HEK293 (cell line): ENCODE measurements around the gene LRP1-AS.
A peak's percentile ranks its signal among the peaks of the same experiment; 100 is the strongest.

ENCODE experiments used
- SP2 ChIP-seq: fragments of 450-650 bp; formaldehyde crosslinking; IDR thresholded peaks from 2 replicates; pipeline ENCODE4 v1.5.1; 2016; ENCODE audit warnings: missing biosample characterization, missing genetic modification characterization
- ZBTB1 ChIP-seq: fragments of 450-650 bp; formaldehyde crosslinking; IDR thresholded peaks from 2 replicates; pipeline ENCODE4 v1.5.1; 2016; ENCODE audit warnings: missing biosample characterization, missing genetic modification characterization
- ZNF10 ChIP-seq: fragments of 450-650 bp; formaldehyde crosslinking; IDR thresholded peaks from 2 replicates; pipeline ENCODE4 v1.5.1; 2017; ENCODE audit warnings: missing biosample characterization, missing genetic modification characterization
- ZNF324 ChIP-seq: fragments of 450-650 bp; formaldehyde crosslinking; IDR thresholded peaks from 2 replicates; pipeline ENCODE4 v1.5.1; 2016; ENCODE audit warnings: missing biosample characterization, missing genetic modification characterization
- ZNF350 ChIP-seq: fragments of 450-650 bp; formaldehyde crosslinking; IDR thresholded peaks from 2 replicates; pipeline ENCODE4 v1.5.0; 2017; ENCODE audit warnings: missing biosample characterization, mild to moderate bottlenecking, missing genetic modification characterization
- TF ChIP-seq, protein P1 (sequence below): fragments of 450-650 bp; formaldehyde crosslinking; IDR thresholded peaks from 2 replicates; pipeline ENCODE4 v1.5.1; 2016; ENCODE audit warnings: missing biosample characterization, missing genetic modification characterization

DNA sequence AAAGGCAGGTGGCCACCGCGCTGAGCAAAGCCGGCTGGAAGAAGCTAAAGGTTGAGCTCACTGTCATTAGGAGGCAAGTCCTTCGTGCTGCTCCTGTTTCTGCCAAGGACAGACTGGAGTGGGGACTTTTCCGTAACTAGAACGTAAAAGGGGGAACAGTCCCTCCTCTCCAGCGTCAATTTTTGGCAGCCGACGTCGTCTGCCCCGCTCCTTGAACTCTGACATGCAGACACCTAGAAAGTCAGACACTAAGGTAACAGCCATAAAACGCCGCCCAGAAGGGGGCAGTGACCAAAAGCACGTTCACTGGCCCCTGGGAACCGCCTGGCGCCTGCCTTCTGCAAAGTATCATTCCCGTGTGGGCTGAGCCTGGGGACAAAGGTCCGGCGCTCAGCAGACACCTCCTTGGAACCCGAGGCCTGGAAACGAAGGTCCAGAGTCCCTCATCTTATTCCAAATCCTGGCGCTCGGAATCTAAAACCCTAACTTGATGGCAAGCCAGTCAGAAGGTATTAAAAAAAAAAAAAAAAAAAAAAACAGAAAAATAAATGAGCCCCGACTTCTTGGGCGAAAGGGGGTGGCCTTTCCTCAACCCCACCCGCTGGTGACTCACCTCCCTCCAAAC is 20.2 kb downstream of the LRP1-AS start:
- TF ChIP-seq SP2 (tag by site-specific recombination) (no peak), ZNF350 (tag by site-specific recombination) (no peak), ZNF10 (tag by site-specific recombination) (no peak), ZNF324 (no peak), ZBTB1 (tag by site-specific recombination) (no peak)
- TF ChIP-seq, protein P1, sequence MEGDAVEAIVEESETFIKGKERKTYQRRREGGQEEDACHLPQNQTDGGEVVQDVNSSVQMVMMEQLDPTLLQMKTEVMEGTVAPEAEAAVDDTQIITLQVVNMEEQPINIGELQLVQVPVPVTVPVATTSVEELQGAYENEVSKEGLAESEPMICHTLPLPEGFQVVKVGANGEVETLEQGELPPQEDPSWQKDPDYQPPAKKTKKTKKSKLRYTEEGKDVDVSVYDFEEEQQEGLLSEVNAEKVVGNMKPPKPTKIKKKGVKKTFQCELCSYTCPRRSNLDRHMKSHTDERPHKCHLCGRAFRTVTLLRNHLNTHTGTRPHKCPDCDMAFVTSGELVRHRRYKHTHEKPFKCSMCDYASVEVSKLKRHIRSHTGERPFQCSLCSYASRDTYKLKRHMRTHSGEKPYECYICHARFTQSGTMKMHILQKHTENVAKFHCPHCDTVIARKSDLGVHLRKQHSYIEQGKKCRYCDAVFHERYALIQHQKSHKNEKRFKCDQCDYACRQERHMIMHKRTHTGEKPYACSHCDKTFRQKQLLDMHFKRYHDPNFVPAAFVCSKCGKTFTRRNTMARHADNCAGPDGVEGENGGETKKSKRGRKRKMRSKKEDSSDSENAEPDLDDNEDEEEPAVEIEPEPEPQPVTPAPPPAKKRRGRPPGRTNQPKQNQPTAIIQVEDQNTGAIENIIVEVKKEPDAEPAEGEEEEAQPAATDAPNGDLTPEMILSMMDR (tag by site-specific recombination) = peak; percentile 76
